Naive thymus-derived CD4-positive, alpha-beta T cell (primary cell): Measurements from ENCODE around the gene TNS2. TPM values are rescaled to one million over a fixed set of nuclear protein-coding genes. Genes with fewer than 3 reads are reported as not detected.

Experiments
- ATAC-seq: fragments of 150-1000 bp; cut with Tn5 transposase; 2 replicates; pipeline ENCODE4 v1.10.0; 2021; ENCODE audit warnings: mild to moderate bottlenecking, moderate library complexity
- CTCF ChIA-PET: fragments of 350-600 bp; sonication (Branson Sonifier 250); formaldehyde crosslinking; loops from one replicate; lab custom pipeline; 2021; ENCODE audit warnings: antibody characterized with exemption; lab: Charles Lee
- POLR2A ChIA-PET: fragments of 350-600 bp; sonication (Branson Sonifier 250); formaldehyde crosslinking; loops from one replicate; lab custom pipeline; 2021; ENCODE audit warnings: antibody characterized with exemption, inconsistent platforms; lab: Charles Lee
- DNase-seq, 9 donors: peaks; one replicate each; pipeline versions ENCODE4 v3.0.0 to v3.0.0-alpha.2; 2020 to 2022; ENCODE audit warnings: mixed read lengths in 1 of 9
- H3K27ac ChIP-seq: one replicate; pipeline ENCODE4 v1.7.0; 2013; ENCODE audit warnings: mild to moderate bottlenecking, low read depth, low read length, moderate library complexity
- H3K27me3 ChIP-seq, 2 donors: one replicate each; pipeline ENCODE4 v1.7.0; 2013; ENCODE audit warnings: low read length in 2 of 2, mild to moderate bottlenecking in 2 of 2, moderate library complexity in 2 of 2; ENCODE audit not compliant: control insufficient read depth in 2 of 2, insufficient read depth in 2 of 2
- H3K36me3 ChIP-seq, 3 experiments: 1 replicate in 2 of 3; 2 replicates in 1 of 3; pipeline ENCODE4 v1.7.0; 2013; ENCODE audit warnings: low read length in 3 of 3, mild to moderate bottlenecking in 3 of 3, moderate library complexity in 1 of 3; ENCODE audit not compliant: insufficient read depth in 3 of 3, control insufficient read depth in 2 of 3
- H3K4me1 ChIP-seq, 2 donors: one replicate each; pipeline ENCODE4 v1.7.0; 2013; ENCODE audit warnings: low read length in 2 of 2, mild to moderate bottlenecking in 2 of 2, moderate library complexity in 1 of 2; ENCODE audit not compliant: control insufficient read depth in 2 of 2, insufficient read depth in 2 of 2
- H3K4me3 ChIP-seq: 2 replicates; pipeline ENCODE4 v1.7.0; 2013; ENCODE audit warnings: mild to moderate bottlenecking, low read length
- H3K9me3 ChIP-seq, 3 experiments: 1 replicate in 2 of 3; 2 replicates in 1 of 3; pipeline ENCODE4 v1.7.0; 2013; ENCODE audit warnings: low read length in 3 of 3; ENCODE audit not compliant: control insufficient read depth in 2 of 3
- H3K27ac Mint-ChIP-seq, 9 donors: one replicate each; pipeline ENCODE4 v1.8.0; 2020 to 2022; ENCODE audit warnings: mixed read lengths in 9 of 9, mild to moderate bottlenecking in 8 of 9, moderate library complexity in 5 of 9, inconsistent platforms in 2 of 9
- H3K27me3 Mint-ChIP-seq, 5 donors: one replicate each; pipeline ENCODE4 v1.8.0; 2021 to 2022; ENCODE audit warnings: mixed read lengths in 5 of 5, mild to moderate bottlenecking in 1 of 5
- H3K36me3 Mint-ChIP-seq, 5 donors: one replicate each; pipeline ENCODE4 v1.8.0; 2020 to 2022; ENCODE audit warnings: mixed read lengths in 5 of 5, mild to moderate bottlenecking in 3 of 5, inconsistent platforms in 1 of 5
- H3K4me1 Mint-ChIP-seq, 7 donors: one replicate each; pipeline ENCODE4 v1.8.0; 2020 to 2022; ENCODE audit warnings: mixed read lengths in 7 of 7, mild to moderate bottlenecking in 3 of 7, inconsistent platforms in 1 of 7
- H3K4me3 Mint-ChIP-seq, 10 donors: one replicate each; pipeline ENCODE4 v1.8.0; 2020 to 2022; ENCODE audit warnings: mild to moderate bottlenecking in 10 of 10, mixed read lengths in 10 of 10, moderate library complexity in 6 of 10, inconsistent platforms in 2 of 10
- H3K9me3 Mint-ChIP-seq, 11 donors: one replicate each; pipeline ENCODE4 v1.8.0; 2020 to 2022; ENCODE audit warnings: mixed read lengths in 11 of 11, mild to moderate bottlenecking in 4 of 11, inconsistent platforms in 1 of 11, moderate library complexity in 1 of 11
- intact Hi-C, 2 donors: fragments of 100-400 bp; cut with micrococcal nuclease; formaldehyde crosslinking; loops; one replicate each; pipeline ENCODE4 v1.15.1; 2023
- polyA plus RNA-seq, 2 donors: library from polyadenylated mRNA; unstranded; fragments of 300-500 nt; fragmentation: Illumina TruSeq; gene quantifications; one replicate each; pipeline ENCODE4 v1.2.3, GENCODE V29; 2021
- total RNA-seq, 6 experiments: library from RNA in 5 of 6; stranded (reverse) in 5 of 6; gene quantifications; 1 replicate in 5 of 6; 2 replicates in 1 of 6; pipeline ENCODE4 v1.2.3 and lab custom pipeline; 2021 to 2026

TNS2 gene
- total and polyA plus RNA-seq, 7 experiments from 2014 or later, result 0.26 to 4.4 (median 2.3) TPM

GRCh38 chr12:53054112-53054878 is 4.4 kb downstream of the TNS2 start:
- ATAC-seq, result peak; percentile 98
- H3K27me3 Mint-ChIP-seq, result no peaks in the 10 kb centered on the region
- H3K27ac ChIP-seq, result peak overlapping the region; percentile 71
- peak overlapping the region; percentile 95 for H3K4me3 ChIP-seq
- no peaks in the 10 kb centered on the region for H3K9me3 ChIP-seq
- peaks cover 8 to 14% (median 11%) of the 10 kb centered on the region in 7 donors for H3K4me1 Mint-ChIP-seq
- intact Hi-C loops, result loop anchor here (1.0 to 10.0 kb wide), 7 partner anchors 12 to 451 kb away; partner anchors contain the start of genes EIF4B (in 2 of the 2), SPRYD3 (in 2 of the 2), IGFBP6 (in 1 of the 2) and MYG1 (in 1 of the 2)
- H3K4me1 ChIP-seq, result peaks cover 6 to 9% of the 10 kb centered on the region in 2 donors
- peak; percentile 85 to 94 (median 93) for DNase-seq
- no peaks in the 10 kb centered on the region for H3K27me3 ChIP-seq
- H3K27ac Mint-ChIP-seq, result peak overlapping the region; percentile 83 to 96 (median 92)
- ChIA-PET POLR2A (interaction anchor here (0.7 to 2.4 kb wide), 8 partner anchors 9 to 144 kb away, joined by 3 to 16 read pairs (median 4); partner anchors contain the start of genes EIF4B, IGFBP6 and SPRYD3), CTCF (interaction anchor here (0.8 to 3.9 kb wide), 3 partner anchors 8 to 45 kb away, joined by 3 to 20 read pairs (median 17); no protein-coding TSS in a partner anchor)
- H3K9me3 Mint-ChIP-seq, result no peaks in the 10 kb centered on the region
- H3K4me3 Mint-ChIP-seq, result peak overlapping the region; percentile 89 to 97 (median 94)
- H3K36me3 ChIP-seq, result no peaks in the 10 kb centered on the region
- H3K36me3 Mint-ChIP-seq, result no peaks in the 10 kb centered on the region

DNA sequence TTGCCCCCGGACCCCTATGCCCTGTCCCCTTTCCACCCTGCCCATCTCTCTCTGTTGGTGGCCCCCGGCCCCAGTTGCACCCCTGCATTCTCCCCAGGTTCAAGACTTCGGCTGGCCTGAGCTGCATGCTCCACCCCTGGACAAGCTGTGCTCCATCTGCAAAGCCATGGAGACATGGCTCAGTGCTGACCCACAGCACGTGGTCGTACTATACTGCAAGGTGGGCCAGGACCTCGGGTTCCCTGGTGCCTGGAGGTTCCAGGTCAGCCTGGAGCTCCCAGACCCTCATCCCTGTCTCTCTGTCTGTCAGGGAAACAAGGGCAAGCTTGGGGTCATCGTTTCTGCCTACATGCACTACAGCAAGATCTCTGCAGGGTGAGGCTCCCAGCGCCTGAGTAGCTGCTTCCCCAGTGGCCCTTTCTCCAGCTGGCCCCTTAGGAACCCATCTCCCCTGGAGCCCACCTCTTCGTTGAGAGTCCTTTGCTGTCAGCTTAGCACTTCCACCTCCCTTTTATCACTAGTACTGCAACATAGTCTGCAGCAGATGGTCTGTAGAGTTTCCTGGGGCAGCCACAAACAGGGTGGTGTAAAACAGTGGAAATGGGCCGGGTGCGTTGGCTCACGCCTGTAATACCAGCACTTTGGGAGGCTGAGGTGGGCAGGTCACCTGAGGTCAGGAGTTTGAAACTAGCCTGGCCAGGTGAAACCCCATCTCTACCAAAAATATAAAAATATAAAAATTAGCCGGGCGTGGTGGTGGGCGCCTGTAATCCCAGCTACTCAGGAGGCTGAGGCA is 5.8 kb downstream of the TNS2 start:
- Mint-ChIP-seq H3K27me3 (no peaks in the 10 kb centered on the region), H3K27ac (peak overlapping the region in 3 of 9 donors; percentile 8 to 48 (median 38)), H3K4me3 (peak overlapping the region in 6 of 10 donors; percentile 30 to 74 (median 54)), H3K36me3 (no peaks in the 10 kb centered on the region), H3K4me1 (peaks cover 8 to 14% (median 11%) of the 10 kb centered on the region in 7 donors), H3K9me3 (no peaks in the 10 kb centered on the region)
- intact Hi-C loops, result loop anchor here in 1 of 2 donors (10.0 kb wide), 1 partner anchor 449 kb away; the partner anchor contains the start of genes NPFF and TARBP2
- H3K27me3 ChIP-seq, result no peaks in the 10 kb centered on the region
- ATAC-seq, result no peak
- no peaks in the 10 kb centered on the region for H3K36me3 ChIP-seq
- ChIA-PET POLR2A (interaction anchor here (0.9 to 1.8 kb wide), 3 partner anchors 8 to 50 kb away, joined by 3 to 6 read pairs (median 4); partner anchors contain the start of genes EIF4B and IGFBP6), CTCF (interaction anchor here (0.8 to 3.9 kb wide), 5 partner anchors 10 to 213 kb away, joined by 3 to 20 read pairs (median 3); partner anchors contain the start of gene SOAT2)
- peaks cover 6 to 9% of the 10 kb centered on the region in 2 donors for H3K4me1 ChIP-seq
- H3K9me3 ChIP-seq, result no peaks in the 10 kb centered on the region
- no peak overlapping the region for H3K27ac ChIP-seq
- DNase-seq, result no peak
- no peak overlapping the region for H3K4me3 ChIP-seq

DNA sequence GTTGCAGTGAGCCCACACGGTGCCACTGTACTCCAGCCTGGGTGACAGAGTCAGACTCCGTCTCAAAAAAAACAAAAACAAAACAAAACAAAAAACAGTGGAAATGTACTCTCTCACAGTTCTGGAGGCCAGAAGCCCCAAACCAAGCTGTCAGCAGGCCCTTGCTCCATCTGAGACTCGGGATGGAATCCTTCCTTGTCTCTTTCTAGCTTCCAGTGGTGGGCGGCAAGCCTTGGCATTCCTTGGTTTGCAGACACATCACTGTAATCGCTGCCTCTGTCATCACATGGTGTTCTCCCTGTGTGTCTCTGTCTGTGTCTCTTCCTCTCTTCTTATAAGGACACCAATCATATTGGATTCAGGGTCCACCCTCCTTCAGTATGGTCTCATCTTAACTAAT is 6.4 kb downstream of the TNS2 start:
- Mint-ChIP-seq H3K36me3 (no peaks in the 10 kb centered on the region), H3K4me1 (peaks cover 8 to 16% (median 11%) of the 10 kb centered on the region in 7 donors), H3K27ac (no peak overlapping the region), H3K9me3 (no peaks in the 10 kb centered on the region), H3K27me3 (no peaks in the 10 kb centered on the region), H3K4me3 (no peak overlapping the region)
- no peaks in the 10 kb centered on the region for H3K36me3 ChIP-seq
- no peaks in the 10 kb centered on the region for H3K9me3 ChIP-seq
- no peak overlapping the region for H3K27ac ChIP-seq
- CTCF ChIA-PET, result interaction anchor here (1.1 to 3.9 kb wide), 4 partner anchors 10 to 47 kb away, joined by 3 to 20 read pairs (median 10); partner anchors contain the start of gene SOAT2
- POLR2A ChIA-PET, result interaction anchor here (1.8 kb wide), 1 partner anchor 10 kb away, joined by 4 read pairs; no protein-coding TSS in a partner anchor
- no peak overlapping the region for H3K4me3 ChIP-seq
- peaks cover 6 to 9% of the 10 kb centered on the region in 2 donors for H3K4me1 ChIP-seq
- ATAC-seq, result no peak
- no peak for DNase-seq
- intact Hi-C loops, result loop anchor here in 1 of 2 donors (10.0 kb wide), 1 partner anchor 449 kb away; the partner anchor contains the start of genes NPFF and TARBP2
- no peaks in the 10 kb centered on the region for H3K27me3 ChIP-seq

DNA sequence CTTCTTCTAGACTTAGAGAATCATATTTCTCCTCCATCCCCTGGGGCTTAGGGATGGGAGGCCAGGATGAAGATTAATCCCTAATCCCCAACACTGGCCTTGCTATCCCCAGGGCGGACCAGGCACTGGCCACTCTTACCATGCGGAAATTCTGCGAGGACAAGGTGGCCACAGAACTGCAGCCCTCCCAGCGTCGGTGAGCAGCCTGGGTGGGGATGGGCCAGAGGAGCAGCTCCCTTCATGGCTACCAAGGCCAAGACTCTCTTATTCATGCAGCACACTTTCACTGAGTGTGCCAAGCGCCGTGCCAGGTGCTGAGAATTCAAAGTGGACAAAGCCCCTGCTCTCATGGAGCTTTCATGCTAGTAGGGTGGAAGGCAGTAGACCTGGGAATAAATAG is 7.0 kb downstream of the TNS2 start:
- POLR2A ChIA-PET, result interaction anchor here (1.8 kb wide), 1 partner anchor 9 kb away, joined by 4 read pairs; no protein-coding TSS in a partner anchor
- Mint-ChIP-seq H3K9me3 (no peaks in the 10 kb centered on the region), H3K27ac (peak overlapping the region in 1 of 9 donors; percentile 1), H3K27me3 (no peaks in the 10 kb centered on the region), H3K36me3 (no peaks in the 10 kb centered on the region), H3K4me3 (no peak overlapping the region), H3K4me1 (peaks cover 8 to 17% (median 11%) of the 10 kb centered on the region in 7 donors)
- no peak for ATAC-seq
- Histone ChIP-seq H3K27me3 (no peaks in the 10 kb centered on the region), H3K36me3 (no peaks in the 10 kb centered on the region), H3K4me1 (peaks cover 6 to 9% of the 10 kb centered on the region in 2 donors), H3K27ac (no peak overlapping the region), H3K9me3 (no peaks in the 10 kb centered on the region), H3K4me3 (no peak overlapping the region)
- DNase-seq, result no peak
- CTCF ChIA-PET, result interaction anchor here (1.1 to 1.3 kb wide), 2 partner anchors 10 to 46 kb away, joined by 3 read pairs; partner anchors contain the start of gene SOAT2
- intact Hi-C loops, result loop anchor here in 1 of 2 donors (10.0 kb wide), 1 partner anchor 448 kb away; the partner anchor contains the start of genes NPFF and TARBP2

GRCh38 chr12:53057816-53058500 is 8.1 kb downstream of the TNS2 start:
- DNase-seq (no peak), ATAC-seq (no peak)
- peaks cover 6 to 9% of the 10 kb centered on the region in 2 donors for H3K4me1 ChIP-seq
- CTCF ChIA-PET, result no interaction called here
- H3K9me3 ChIP-seq, result no peaks in the 10 kb centered on the region
- H3K4me3 ChIP-seq, result no peak overlapping the region
- H3K27me3 ChIP-seq, result no peaks in the 10 kb centered on the region
- Mint-ChIP-seq H3K9me3 (no peaks in the 10 kb centered on the region), H3K27ac (peak overlapping the region in 2 of 9 donors; percentile 42 to 51), H3K27me3 (no peaks in the 10 kb centered on the region), H3K4me3 (no peak overlapping the region), H3K4me1 (peaks cover 8 to 17% (median 11%) of the 10 kb centered on the region in 7 donors), H3K36me3 (no peaks in the 10 kb centered on the region)
- intact Hi-C loops, result loop anchor here in 1 of 2 donors (10.0 kb wide), 1 partner anchor 447 kb away; the partner anchor contains the start of genes NPFF and TARBP2
- H3K27ac ChIP-seq, result no peak overlapping the region
- H3K36me3 ChIP-seq, result no peaks in the 10 kb centered on the region
- POLR2A ChIA-PET, result interaction anchor here (1.8 kb wide), 1 partner anchor 8 kb away, joined by 4 read pairs; no protein-coding TSS in a partner anchor
